Liver (tissue), 9 donors: ENCODE data around the gene ADAMTS2. TPM values are rescaled to one million over a fixed set of nuclear protein-coding genes. Genes with fewer than 3 reads are reported as not detected.

Source experiments
- DNase-seq: peaks from one replicate; pipeline ENCODE4 v3.0.0-alpha.2; 2017; ENCODE audit warnings: low spot score
- H3K27ac ChIP-seq, 2 donors: one replicate each; pipeline ENCODE4 v1.7.0; 2013; ENCODE audit warnings: inconsistent platforms in 2 of 2, low read length in 2 of 2, control low read depth in 1 of 2, low read depth in 1 of 2, mild to moderate bottlenecking in 1 of 2
- H3K27me3 ChIP-seq, 4 donors: one replicate each; pipeline versions ENCODE4 v1.6.1 to v1.7.0; 2013; ENCODE audit warnings: low read length in 3 of 4, inconsistent platforms in 1 of 4, mild to moderate bottlenecking in 1 of 4, moderate library complexity in 1 of 4; ENCODE audit not compliant: control insufficient read depth in 4 of 4, insufficient read depth in 4 of 4
- H3K36me3 ChIP-seq, 4 donors: one replicate each; pipeline versions ENCODE4 v1.6.1 to v1.7.0; 2013; ENCODE audit warnings: low read length in 3 of 4, mild to moderate bottlenecking in 3 of 4, low read depth in 1 of 4, moderate library complexity in 1 of 4; ENCODE audit not compliant: control insufficient read depth in 4 of 4, insufficient read depth in 3 of 4
- H3K4me1 ChIP-seq, 4 donors: one replicate each; pipeline versions ENCODE4 v1.6.1 to v1.7.0; 2013; ENCODE audit warnings: low read length in 3 of 4, mild to moderate bottlenecking in 3 of 4, moderate library complexity in 1 of 4; ENCODE audit not compliant: control insufficient read depth in 4 of 4, insufficient read depth in 4 of 4
- H3K4me3 ChIP-seq, 3 donors: one replicate each; pipeline versions ENCODE4 v1.6.1 to v1.7.0; 2013; ENCODE audit warnings: low read length in 3 of 3, control low read depth in 1 of 3, low read depth in 1 of 3, mild to moderate bottlenecking in 1 of 3
- H3K9ac ChIP-seq, 2 donors: one replicate each; pipeline ENCODE4 v1.7.0; 2013; ENCODE audit warnings: low read length in 2 of 2, mild to moderate bottlenecking in 2 of 2, moderate library complexity in 2 of 2, control low read depth in 1 of 2, low read depth in 1 of 2
- H3K9me3 ChIP-seq, 4 donors: one replicate each; pipeline versions ENCODE4 v1.6.1 to v1.7.0; 2013; ENCODE audit warnings: low read length in 3 of 4; ENCODE audit not compliant: control insufficient read depth in 4 of 4
- EGR1 ChIP-seq, 2 donors: IDR thresholded peaks; 2 replicates each; pipeline ENCODE4 v1.6.1; 2016 to 2018; ENCODE audit warnings: antibody characterized with exemption in 2 of 2, low read depth in 2 of 2
- FOXA1 ChIP-seq: IDR thresholded peaks from 2 replicates; pipeline ENCODE4 v1.6.1; 2016; ENCODE audit warnings: antibody characterized with exemption
- FOXA2 ChIP-seq: IDR thresholded peaks from 2 replicates; pipeline ENCODE4 v1.6.1; 2016; ENCODE audit warnings: antibody characterized with exemption
- GABPA ChIP-seq, 2 donors: IDR thresholded peaks in 1 of 2; conservative IDR thresholded peaks in 1 of 2; 2 replicates each; pipeline ENCODE4 v1.6.1; 2016; ENCODE audit warnings: antibody characterized with exemption in 2 of 2, mild to moderate bottlenecking in 1 of 2, moderate library complexity in 1 of 2
- HNF4A ChIP-seq, 2 donors: conservative IDR thresholded peaks; 2 replicates each; pipeline ENCODE4 v1.6.1; 2016; ENCODE audit warnings: antibody characterized with exemption in 2 of 2, mild to moderate bottlenecking in 2 of 2
- HNF4G ChIP-seq: IDR thresholded peaks from 2 replicates; pipeline ENCODE4 v1.6.1; 2016; ENCODE audit warnings: antibody characterized with exemption
- RAD21 ChIP-seq, 2 donors: IDR thresholded peaks; 2 replicates each; pipeline ENCODE4 v1.6.1; 2016; ENCODE audit warnings: antibody characterized with exemption in 2 of 2, mild to moderate bottlenecking in 2 of 2
- RXRA ChIP-seq, 2 donors: IDR thresholded peaks; 2 replicates each; pipeline ENCODE4 v1.6.1; 2017 to 2018; ENCODE audit warnings: antibody characterized with exemption in 2 of 2, mild to moderate bottlenecking in 1 of 2
- SP1 ChIP-seq: IDR thresholded peaks from 2 replicates; pipeline ENCODE4 v1.6.1; 2018; ENCODE audit warnings: antibody characterized with exemption, mild to moderate bottlenecking
- TAF1 ChIP-seq: conservative IDR thresholded peaks from 2 replicates; pipeline ENCODE4 v1.6.1; 2016; ENCODE audit warnings: antibody characterized with exemption, mild to moderate bottlenecking
- YY1 ChIP-seq: IDR thresholded peaks from 2 replicates; pipeline ENCODE4 v1.6.1; 2016; ENCODE audit warnings: antibody characterized with exemption, mild to moderate bottlenecking
- WGBS: extraction: QIAGEN DNeasy Blood & Tissue Kit; methylation state at CpG from one replicate; pipeline ENCODE4 v1.1.7; 2013; 5-methylcytosine and 5-hydroxymethylcytosine counted together
- polyA plus RNA-seq, 2 donors: library from polyadenylated mRNA; stranded (reverse) in 1 of 2; unstranded in 1 of 2; fragments of 200-250 nt in 1 of 2; fragments of >200 nt in 1 of 2; fragmentation: Nextera tagmentation in 1 of 2; extraction: Ambion mirVana in 1 of 2; gene quantifications; one replicate each; pipeline versions ENCODE4 v1.2.1 to v1.2.3, GENCODE V29; 2013 to 2015
- total RNA-seq, 2 donors: library from RNA; depleted of rRNA; stranded (reverse); fragments of >200 nt; gene quantifications; one replicate each; pipeline ENCODE4 v1.2.3, GENCODE V29; 2014
- TF ChIP-seq, protein P1 (sequence below): fragments of 150-350 bp; IDR thresholded peaks from 2 replicates; pipeline ENCODE4 v1.5.1; 2017; ENCODE audit warnings: improper control_type of control experiment, low read depth, low read length; ENCODE audit not compliant: missing input control
- TF ChIP-seq, protein P2 (sequence below): IDR thresholded peaks from 2 replicates; pipeline ENCODE4 v1.6.1; 2016; ENCODE audit warnings: antibody characterized with exemption
- TF ChIP-seq, protein P3 (sequence below): IDR thresholded peaks from 2 replicates; pipeline ENCODE4 v1.6.1; 2016; ENCODE audit warnings: antibody characterized with exemption
- TF ChIP-seq, protein P4 (sequence below): IDR thresholded peaks from 2 replicates; pipeline ENCODE4 v1.6.1; 2016; ENCODE audit warnings: antibody characterized with exemption
- donor health status: healthy.
- donor health status: healthy.
- donor health status: healthy.
- donor health status: healthy.
- donor health status: healthy.

ADAMTS2 gene
- total and polyA plus RNA-seq, 4 donors: 2.7 to 24.3 (median 12.0) TPM

DNA sequence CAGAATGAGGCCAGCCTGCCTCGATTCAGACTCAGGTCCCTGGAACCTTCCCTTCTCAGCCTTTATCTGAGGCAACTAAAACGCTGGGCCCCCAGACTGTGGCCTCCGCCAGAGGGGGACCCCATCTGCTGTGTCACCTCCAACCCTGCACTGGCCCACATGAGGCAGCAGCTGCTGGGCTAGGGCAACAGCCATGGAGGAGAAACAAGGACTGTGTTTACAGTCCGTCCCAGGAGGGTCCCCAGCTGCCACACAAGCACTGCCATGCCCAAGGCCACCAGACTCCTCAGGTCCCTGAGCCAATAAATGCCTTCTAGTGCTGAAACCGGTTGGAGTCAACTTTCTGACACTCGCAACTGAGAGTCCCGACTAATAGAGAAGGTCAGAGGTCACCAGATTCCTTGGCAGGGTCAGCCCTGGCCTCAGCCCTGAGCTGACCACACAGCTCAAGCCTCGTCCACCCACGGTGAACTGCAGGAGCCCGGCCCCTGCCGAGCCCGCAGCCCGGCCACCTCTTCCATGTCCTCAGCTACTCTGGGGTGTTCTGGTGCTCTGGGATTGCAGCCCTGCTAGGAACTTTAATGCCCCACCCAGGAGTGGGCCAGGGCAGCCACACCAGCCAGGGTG is 208.1 kb downstream of the ADAMTS2 start:
- peaks cover 0 to 2% (median 0%) of the 10 kb centered on the region in 4 donors for H3K9me3 ChIP-seq
- no peak for DNase-seq
- H3K9ac ChIP-seq: no peak overlapping the region
- 64% methylated on average over 13 of the region's 13 CpGs for WGBS
- H3K27me3 ChIP-seq: no peaks in the 10 kb centered on the region
- H3K4me3 ChIP-seq: no peak overlapping the region
- no peaks in the 10 kb centered on the region for H3K36me3 ChIP-seq
- no peaks in the 10 kb centered on the region for H3K4me1 ChIP-seq
- TF ChIP-seq, protein P1, sequence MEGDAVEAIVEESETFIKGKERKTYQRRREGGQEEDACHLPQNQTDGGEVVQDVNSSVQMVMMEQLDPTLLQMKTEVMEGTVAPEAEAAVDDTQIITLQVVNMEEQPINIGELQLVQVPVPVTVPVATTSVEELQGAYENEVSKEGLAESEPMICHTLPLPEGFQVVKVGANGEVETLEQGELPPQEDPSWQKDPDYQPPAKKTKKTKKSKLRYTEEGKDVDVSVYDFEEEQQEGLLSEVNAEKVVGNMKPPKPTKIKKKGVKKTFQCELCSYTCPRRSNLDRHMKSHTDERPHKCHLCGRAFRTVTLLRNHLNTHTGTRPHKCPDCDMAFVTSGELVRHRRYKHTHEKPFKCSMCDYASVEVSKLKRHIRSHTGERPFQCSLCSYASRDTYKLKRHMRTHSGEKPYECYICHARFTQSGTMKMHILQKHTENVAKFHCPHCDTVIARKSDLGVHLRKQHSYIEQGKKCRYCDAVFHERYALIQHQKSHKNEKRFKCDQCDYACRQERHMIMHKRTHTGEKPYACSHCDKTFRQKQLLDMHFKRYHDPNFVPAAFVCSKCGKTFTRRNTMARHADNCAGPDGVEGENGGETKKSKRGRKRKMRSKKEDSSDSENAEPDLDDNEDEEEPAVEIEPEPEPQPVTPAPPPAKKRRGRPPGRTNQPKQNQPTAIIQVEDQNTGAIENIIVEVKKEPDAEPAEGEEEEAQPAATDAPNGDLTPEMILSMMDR: no peak
- H3K27ac ChIP-seq: no peak overlapping the region

DNA sequence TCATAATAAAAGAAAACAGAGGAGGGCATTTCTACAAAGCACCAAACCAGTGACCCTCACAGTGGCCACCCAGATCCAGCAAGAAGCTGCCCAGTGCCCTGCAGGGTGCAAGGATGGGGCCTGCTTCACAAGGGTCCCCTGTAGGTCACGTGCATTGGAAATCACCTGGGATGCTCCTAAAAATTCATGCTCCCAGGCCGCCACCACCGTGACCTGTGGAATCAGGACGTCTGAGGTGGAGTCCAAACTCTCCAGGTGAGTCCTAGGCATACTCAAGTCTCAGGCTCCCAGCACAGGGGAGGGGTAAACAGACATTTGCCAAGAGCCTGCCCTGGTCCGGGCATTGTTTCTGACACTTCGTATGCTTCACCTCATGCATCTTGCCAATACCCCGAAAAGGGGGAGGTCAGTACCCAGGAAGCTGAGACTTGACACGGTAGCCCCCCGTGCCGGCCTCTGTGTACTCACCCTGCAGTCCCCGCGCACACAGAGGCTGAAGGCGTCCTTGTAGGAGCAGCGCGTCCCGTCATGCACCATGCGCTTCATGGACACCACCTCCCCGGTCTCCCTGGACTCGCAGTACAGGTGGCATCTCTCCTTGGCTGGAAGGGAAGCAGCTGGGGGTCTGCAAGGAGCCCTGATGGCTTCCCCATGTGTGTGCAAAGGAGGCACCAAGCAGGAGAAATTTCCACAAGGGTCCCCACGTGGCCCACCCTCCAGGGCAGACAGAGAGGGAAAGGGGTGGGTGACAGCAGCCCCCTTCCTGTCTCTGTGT is 209.6 kb downstream of the ADAMTS2 start:
- H3K9me3 ChIP-seq: peaks cover 0 to 2% (median 0%) of the 10 kb centered on the region in 4 donors

DNA sequence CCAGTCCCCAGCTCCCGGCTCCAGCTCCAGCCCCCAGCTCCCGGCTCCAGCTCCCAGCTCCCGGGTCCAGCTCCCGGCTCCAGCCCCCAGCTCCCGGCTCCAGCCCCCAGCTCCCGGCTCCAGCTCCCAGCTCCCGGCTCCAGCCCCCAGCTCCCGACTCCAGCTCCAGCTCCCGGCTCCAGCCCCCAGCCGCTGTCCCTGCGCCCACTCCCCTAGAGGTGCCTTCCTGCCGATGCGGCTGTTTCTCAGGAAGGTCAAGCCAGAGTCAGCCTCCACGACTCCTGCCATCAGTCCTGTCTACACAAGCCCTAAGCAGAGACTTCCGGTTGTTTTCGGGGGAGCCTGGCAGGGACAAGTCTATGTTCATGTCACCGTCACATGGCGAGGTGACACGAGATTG is 210.3 kb downstream of the ADAMTS2 start:
- DNase-seq: no peak
- H3K27me3 ChIP-seq: no peaks in the 10 kb centered on the region
- H3K36me3 ChIP-seq: no peaks in the 10 kb centered on the region
- H3K9me3 ChIP-seq: peaks cover 0 to 2% (median 0%) of the 10 kb centered on the region in 4 donors
- no peak overlapping the region for H3K4me3 ChIP-seq
- no peak overlapping the region for H3K27ac ChIP-seq
- WGBS: 91% methylated on average over 19 of the region's 19 CpGs
- H3K4me1 ChIP-seq: no peaks in the 10 kb centered on the region
- H3K9ac ChIP-seq: no peak overlapping the region
- TF ChIP-seq SP1 (no peak), EGR1 (IDR thresholded peaks at IDR 0.05; ENCODE audit: low read depth in 2 of 2) (no peak), FOXA1 (no peak), TAF1 (no peak), HNF4G (no peak), RXRA (IDR thresholded peaks at IDR 0.05) (no peak), RAD21 (IDR thresholded peaks at IDR 0.05) (no peak), GABPA (IDR thresholded peaks at IDR 0.05 in 1 of 2, conservative IDR thresholded peaks at IDR 0.05 in 1 of 2) (no peak)
- TF ChIP-seq, protein P1: no peak
- TF ChIP-seq, protein P2, sequence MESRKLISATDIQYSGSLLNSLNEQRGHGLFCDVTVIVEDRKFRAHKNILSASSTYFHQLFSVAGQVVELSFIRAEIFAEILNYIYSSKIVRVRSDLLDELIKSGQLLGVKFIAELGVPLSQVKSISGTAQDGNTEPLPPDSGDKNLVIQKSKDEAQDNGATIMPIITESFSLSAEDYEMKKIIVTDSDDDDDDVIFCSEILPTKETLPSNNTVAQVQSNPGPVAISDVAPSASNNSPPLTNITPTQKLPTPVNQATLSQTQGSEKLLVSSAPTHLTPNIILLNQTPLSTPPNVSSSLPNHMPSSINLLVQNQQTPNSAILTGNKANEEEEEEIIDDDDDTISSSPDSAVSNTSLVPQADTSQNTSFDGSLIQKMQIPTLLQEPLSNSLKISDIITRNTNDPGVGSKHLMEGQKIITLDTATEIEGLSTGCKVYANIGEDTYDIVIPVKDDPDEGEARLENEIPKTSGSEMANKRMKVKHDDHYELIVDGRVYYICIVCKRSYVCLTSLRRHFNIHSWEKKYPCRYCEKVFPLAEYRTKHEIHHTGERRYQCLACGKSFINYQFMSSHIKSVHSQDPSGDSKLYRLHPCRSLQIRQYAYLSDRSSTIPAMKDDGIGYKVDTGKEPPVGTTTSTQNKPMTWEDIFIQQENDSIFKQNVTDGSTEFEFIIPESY: no peak

More for the DNA sequence above, 209.6 kb downstream of the ADAMTS2 start:
- Histone ChIP-seq H3K36me3 (no peaks in the 10 kb centered on the region), H3K4me3 (no peak overlapping the region), H3K27ac (no peak overlapping the region), H3K4me1 (no peaks in the 10 kb centered on the region), H3K9ac (no peak overlapping the region), H3K27me3 (no peaks in the 10 kb centered on the region)
- no peak for DNase-seq
- TF ChIP-seq FOXA2 (no peak), SP1 (no peak), RAD21 (IDR thresholded peaks at IDR 0.05) (no peak), RXRA (IDR thresholded peaks at IDR 0.05) (no peak), YY1 (no peak), HNF4A (conservative IDR thresholded peaks at IDR 0.05) (no peak)
- TF ChIP-seq, protein P3, sequence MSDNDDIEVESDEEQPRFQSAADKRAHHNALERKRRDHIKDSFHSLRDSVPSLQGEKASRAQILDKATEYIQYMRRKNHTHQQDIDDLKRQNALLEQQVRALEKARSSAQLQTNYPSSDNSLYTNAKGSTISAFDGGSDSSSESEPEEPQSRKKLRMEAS: no peak
- TF ChIP-seq, protein P4, sequence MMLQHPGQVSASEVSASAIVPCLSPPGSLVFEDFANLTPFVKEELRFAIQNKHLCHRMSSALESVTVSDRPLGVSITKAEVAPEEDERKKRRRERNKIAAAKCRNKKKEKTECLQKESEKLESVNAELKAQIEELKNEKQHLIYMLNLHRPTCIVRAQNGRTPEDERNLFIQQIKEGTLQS: no peak
- TF ChIP-seq, protein P1: no peak
- 90% methylated on average over 20 of the region's 20 CpGs for WGBS
